Measurements from ENCODE around the gene IER2.

Gene IER2

DNA sequence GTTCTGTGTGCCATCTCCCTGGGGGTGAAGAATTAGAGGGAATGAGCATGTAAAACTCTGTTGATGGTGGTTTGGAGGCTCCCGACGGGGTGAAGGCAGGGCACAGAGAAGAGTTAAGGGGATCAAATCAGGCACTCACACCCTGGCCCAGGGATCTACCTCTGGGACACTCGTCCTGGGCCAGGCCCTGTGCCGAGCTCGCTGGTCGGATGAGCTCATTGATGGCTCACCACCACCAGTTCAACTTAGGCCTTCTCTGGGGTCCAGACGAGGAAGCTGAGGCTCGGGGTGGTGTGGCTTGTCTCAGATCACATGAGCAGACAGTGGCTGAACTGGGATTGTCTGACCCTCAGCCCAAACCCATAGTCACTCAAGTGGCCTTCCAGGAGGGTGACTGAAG is 30.6 kb upstream of the IER2 start:
- no peak for DNase-seq

- DNase-seq, result no peak
These were observed 30.2 kb upstream of the IER2 start for GRCh38 chr19:13120031-13120430.

DNA sequence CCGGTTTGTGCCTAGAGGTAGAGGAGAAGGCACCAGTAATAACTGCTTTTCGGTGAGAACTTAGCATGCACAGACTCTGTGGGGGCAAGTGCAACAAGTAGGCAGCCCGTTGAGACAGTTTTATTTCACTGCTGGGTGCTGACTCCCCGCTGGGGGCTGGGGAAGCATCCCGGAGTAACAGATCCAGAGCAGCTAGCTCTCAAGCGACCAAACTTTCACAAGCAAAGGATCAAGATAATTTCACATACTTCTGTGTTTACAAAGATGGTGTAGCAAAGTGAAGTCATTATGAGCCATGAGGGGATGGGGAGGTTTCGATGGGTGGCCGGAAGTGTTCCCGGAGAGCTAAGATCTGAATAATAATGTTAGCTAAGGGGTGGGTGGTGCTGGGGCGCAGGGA is 29.4 kb upstream of the IER2 start:
- DNase-seq, result no peak

- DNase-seq, result no peak
These were observed 28.5 kb upstream of the IER2 start for GRCh38 chr19:13121551-13122274.

- no peak for DNase-seq
These were observed 27.8 kb upstream of the IER2 start for GRCh38 chr19:13122275-13122878.

GRCh38 chr19:13122980-13123957 is 26.9 kb upstream of the IER2 start:
- DNase-seq, result no peak

GRCh38 chr19:13127051-13127450 is 23.2 kb upstream of the IER2 start:
- DNase-seq, result no peak

DNA sequence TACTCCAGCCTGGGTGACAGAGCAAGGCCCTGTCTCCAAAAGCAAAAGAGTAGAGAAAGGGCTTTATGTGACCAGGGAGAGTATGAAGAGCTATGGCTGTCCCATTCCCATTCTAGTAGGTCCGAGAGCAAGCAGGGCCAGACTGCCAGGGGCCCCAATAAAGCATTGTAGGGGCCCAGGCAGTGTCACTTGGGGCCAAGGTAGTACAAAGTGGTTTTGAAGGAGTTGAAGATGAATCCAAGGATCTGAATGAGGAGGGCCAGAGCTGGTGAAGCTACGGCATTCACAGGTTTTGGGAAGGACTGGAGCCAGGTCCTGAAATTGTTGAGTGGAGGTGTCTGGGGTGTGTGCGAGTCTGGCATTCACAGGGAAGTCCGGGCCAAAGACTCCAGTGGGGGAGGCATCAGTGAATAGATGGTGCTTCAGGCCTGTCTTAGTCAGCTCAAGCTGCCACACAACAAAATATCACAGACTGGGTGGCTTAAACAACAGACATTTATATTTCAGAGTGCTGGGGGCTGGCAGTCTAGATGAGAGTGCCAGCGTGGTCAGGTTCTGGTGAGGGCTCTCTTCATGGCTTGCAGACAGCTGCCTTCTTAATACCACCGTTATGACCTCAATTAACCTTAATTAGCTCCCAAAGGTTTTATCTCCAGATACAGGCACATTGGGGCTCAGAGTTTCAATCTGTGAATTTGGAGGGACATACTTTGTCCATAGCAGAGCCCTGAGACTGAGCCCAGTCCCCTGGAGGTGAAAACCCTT is 22.2 kb upstream of the IER2 start:
- no peak for DNase-seq

GRCh38 chr19:13128583-13128982 is 21.6 kb upstream of the IER2 start:
- no peak for DNase-seq

DNA sequence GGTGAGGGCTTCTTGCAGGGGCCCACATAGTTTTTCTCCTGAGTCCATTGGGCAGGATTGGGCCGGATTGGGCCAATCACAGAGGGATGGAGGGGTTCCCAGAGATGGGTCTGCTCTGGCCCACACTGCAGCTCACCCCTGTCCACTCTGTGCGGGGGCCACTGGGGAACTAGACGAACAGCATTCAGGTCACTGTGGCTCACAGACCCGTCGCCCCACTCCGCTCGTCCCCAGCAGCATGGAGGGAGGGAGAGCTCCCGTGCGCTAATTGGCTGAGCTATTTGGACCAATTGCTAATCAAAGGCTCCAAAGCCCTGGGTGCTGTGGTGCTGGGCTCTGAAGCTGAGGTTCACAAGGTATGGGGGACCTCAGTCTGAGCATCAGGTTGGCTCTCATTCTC is 20.8 kb upstream of the IER2 start:
- DNase-seq, result no peak

DNA sequence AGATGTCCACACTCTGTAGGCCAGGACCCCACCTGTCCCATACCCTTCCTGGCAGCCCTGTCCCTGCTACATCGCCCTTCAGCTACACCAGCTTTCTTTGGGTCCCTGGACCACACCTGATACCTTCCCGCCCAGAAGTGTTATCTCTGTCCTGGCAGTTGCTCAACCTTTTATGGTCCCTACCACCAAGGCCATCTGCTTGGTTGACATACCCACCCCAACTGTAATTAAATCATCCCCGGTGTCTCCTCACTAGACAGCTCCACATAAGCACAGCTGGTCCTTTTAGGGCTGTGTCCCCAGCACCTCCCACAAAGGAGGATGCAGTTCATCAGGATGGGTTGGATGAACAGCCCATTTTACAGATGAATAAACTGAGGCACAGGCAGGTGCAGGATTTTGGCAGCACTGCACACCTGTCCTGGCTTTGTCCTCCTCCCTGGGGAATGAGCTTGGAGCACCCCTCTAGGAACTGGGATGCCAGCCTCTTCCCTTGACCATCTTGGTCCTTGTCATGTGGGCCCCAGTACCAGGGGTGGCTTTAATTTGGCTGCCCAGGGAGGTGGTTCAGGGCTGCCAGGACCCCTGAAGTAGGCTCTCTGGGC is 19.2 kb upstream of the IER2 start:
- DNase-seq, result no peak

GRCh38 chr19:13132471-13133180 is 17.6 kb upstream of the IER2 start:
- DNase-seq, result no peak

- no peak for DNase-seq
These were observed 16.9 kb upstream of the IER2 start for GRCh38 chr19:13133241-13133870.

DNA sequence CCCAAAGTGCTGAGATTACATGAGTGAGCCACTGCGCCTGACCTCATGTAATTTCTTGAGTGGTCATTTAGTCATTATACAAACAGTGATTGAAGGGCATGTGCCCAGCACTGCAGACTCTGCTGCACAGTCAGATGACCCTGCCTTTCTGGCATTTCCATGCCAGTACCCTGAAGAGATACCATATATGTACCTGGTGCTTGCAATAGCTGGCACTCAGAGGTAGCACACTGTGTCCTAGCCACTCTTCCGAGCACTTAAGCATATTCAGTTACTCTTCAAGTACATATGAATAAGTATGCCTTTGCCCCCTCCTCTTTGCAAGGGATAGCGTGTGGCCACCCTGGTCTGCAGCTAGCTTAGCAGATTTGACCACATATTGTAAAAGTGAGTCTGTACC is 15.6 kb upstream of the IER2 start:
- DNase-seq, result no peak

- DNase-seq, result no peak
These were observed 14.8 kb upstream of the IER2 start for GRCh38 chr19:13135068-13136062.

GRCh38 chr19:13137290-13137794 is 12.9 kb upstream of the IER2 start:
- DNase-seq, result no peak

DNA sequence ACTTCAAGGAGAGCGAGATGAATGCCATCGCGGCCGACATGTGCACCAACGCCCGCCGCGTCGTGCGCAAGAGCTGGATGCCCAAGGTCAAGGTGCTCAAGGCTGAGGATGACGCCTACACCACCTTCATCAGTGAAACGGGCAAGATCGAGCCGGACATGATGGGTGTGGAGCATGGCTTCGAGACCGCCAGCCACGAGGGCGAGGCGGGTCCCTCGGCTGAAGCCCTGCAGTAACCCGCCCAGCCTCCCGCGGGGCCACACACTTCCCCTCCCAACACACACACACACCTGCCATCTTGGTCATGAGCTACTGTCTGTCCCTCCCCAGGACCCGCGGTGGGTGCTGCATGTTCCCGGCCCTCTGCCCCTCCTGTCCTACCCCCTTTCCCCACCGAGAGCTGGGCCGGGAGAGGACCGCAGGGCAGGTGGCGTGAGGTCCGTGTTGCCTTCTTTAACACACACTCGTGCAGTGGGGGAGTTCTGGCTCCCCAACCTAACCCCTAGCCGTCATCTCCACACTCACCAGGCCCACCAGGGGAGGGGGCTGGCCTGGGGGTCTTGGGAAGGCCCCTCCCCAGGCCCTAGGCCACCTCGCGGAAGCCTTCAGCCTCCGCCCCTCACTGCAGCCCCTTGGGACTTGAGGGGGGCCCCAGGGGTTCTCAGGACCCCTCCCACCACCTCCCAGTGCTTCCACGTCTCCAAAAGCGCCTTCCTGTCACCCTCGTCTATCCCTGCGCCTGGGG is 11.9 kb upstream of the IER2 start:
- no peak for DNase-seq

- DNase-seq, result no peak
These were observed 11.4 kb upstream of the IER2 start for GRCh38 chr19:13138916-13139198.

DNA sequence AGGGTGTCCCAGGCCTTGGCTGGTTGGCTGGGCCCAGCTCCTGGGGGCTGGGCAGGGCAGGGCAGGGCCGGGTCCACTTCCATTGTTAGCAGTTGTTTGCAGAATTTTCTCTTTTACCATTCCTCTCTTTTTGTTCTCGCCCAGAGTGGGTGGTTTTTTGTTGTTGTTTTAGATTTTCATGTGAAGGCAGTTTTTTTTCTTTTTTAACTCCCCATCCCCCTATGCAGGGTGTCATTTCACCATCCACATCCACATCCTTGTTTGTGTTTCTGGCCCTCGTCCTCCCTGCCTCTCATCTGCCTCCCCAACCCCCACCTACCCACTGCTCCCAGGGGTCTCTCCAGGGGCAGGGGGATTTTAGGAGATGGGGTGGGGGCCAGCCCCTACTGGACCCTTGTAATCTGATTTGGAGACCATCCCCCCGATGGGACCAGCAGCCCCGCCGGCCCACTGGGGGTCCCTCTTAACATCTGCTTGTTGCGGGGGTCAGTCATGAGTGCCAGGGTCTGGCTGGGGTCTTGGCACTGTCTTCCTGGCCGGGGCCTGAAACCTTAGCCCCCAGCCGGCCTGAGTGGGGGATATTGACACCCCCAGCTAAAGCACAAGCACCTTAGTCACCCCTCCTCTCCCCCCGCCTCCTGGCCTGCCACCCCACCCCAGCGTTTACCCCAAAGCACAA is 10.4 kb upstream of the IER2 start:
- no peak for DNase-seq
